H9 (cell line): ENCODE measurements around the gene CFAP119. TPM values are rescaled to one million over a fixed set of nuclear protein-coding genes. Genes with fewer than 3 reads are reported as not detected.

ENCODE experiments used
- DNase-seq: peaks from one replicate; pipeline ENCODE4 v3.0.0-alpha.2; 2017
- H2AFZ ChIP-seq: one replicate; pipeline ENCODE4 v1.6.1; 2013; ENCODE audit warnings: mild to moderate bottlenecking, low read length, control low read depth, moderate library complexity
- H2AK5ac ChIP-seq: 2 replicates; pipeline ENCODE4 v1.6.1; 2013; ENCODE audit warnings: low read length, control low read depth, mixed read lengths; ENCODE audit not compliant: insufficient read length
- H2BK120ac ChIP-seq: one replicate; pipeline ENCODE4 v1.6.1; 2013; ENCODE audit warnings: low read depth, mild to moderate bottlenecking, low read length, control low read depth, inconsistent platforms; ENCODE audit not compliant: poor library complexity, severe bottlenecking
- H2BK12ac ChIP-seq: 2 replicates; pipeline ENCODE4 v1.6.1; 2013; ENCODE audit warnings: low read length, control low read depth, mixed read lengths, low read depth; ENCODE audit not compliant: insufficient read length
- H2BK15ac ChIP-seq: 2 replicates; pipeline ENCODE4 v1.6.1; 2013; ENCODE audit warnings: low read depth, low read length, control low read depth
- H2BK20ac ChIP-seq: one replicate; pipeline ENCODE4 v1.6.1; 2013; ENCODE audit warnings: low read depth, mild to moderate bottlenecking, low read length, control low read depth, inconsistent platforms; ENCODE audit not compliant: poor library complexity, severe bottlenecking
- H2BK5ac ChIP-seq: 2 replicates; pipeline ENCODE4 v1.6.1; 2013; ENCODE audit warnings: low read length, control low read depth, mixed read lengths; ENCODE audit not compliant: insufficient read length
- H3K14ac ChIP-seq: 2 replicates; pipeline ENCODE4 v1.6.1; 2013; ENCODE audit warnings: low read length, control low read depth; ENCODE audit not compliant: insufficient read depth
- H3K18ac ChIP-seq: 2 replicates; pipeline ENCODE4 v1.6.1; 2013; ENCODE audit warnings: low read depth, mild to moderate bottlenecking, mixed read lengths, low read length, control low read depth; ENCODE audit not compliant: insufficient read length
- H3K23ac ChIP-seq: 2 replicates; pipeline ENCODE4 v1.6.1; 2013; ENCODE audit warnings: low read length, control low read depth, mixed read lengths, low read depth; ENCODE audit not compliant: insufficient read length
- H3K23me2 ChIP-seq: 2 replicates; pipeline ENCODE4 v1.6.1; 2013; ENCODE audit warnings: low read depth, mild to moderate bottlenecking, mixed read lengths, low read length, control low read depth; ENCODE audit not compliant: insufficient read length, poor library complexity, severe bottlenecking
- H3K27ac ChIP-seq: 2 replicates; pipeline ENCODE4 v1.5.1; 2013; ENCODE audit warnings: low read length, control low read depth, mixed read lengths, low read depth; ENCODE audit not compliant: insufficient read length
- H3K27me3 ChIP-seq: 2 replicates; pipeline ENCODE4 v1.6.1; 2013; ENCODE audit warnings: low read length, control low read depth, inconsistent platforms; ENCODE audit not compliant: insufficient read depth
- H3K4ac ChIP-seq: 2 replicates; pipeline ENCODE4 v1.6.1; 2013; ENCODE audit warnings: low read depth, mild to moderate bottlenecking, control low read depth, inconsistent platforms, low read length, moderate library complexity
- H3K4me1 ChIP-seq: 2 replicates; pipeline ENCODE4 v1.6.1; 2013; ENCODE audit warnings: low read length, control low read depth, inconsistent platforms; ENCODE audit not compliant: insufficient read depth
- H3K4me2 ChIP-seq: 2 replicates; pipeline ENCODE4 v1.6.1; 2013; ENCODE audit warnings: low read length, control low read depth, mixed read lengths; ENCODE audit not compliant: insufficient read length, insufficient read depth
- H3K56ac ChIP-seq: 2 replicates; pipeline ENCODE4 v1.6.1; 2013; ENCODE audit warnings: low read depth, mild to moderate bottlenecking, mixed read lengths, low read length, control low read depth; ENCODE audit not compliant: insufficient read length
- H3K79me1 ChIP-seq: 2 replicates; pipeline ENCODE4 v1.6.1; 2013; ENCODE audit warnings: low read depth, mild to moderate bottlenecking, moderate library complexity, low read length, control low read depth, inconsistent platforms; ENCODE audit not compliant: insufficient read depth, poor library complexity, severe bottlenecking
- H3K79me2 ChIP-seq: 2 replicates; pipeline ENCODE4 v1.6.1; 2013; ENCODE audit warnings: low read length, control low read depth, inconsistent platforms; ENCODE audit not compliant: insufficient read depth
- H3K9ac ChIP-seq: 2 replicates; pipeline ENCODE4 v1.6.1; 2013; ENCODE audit warnings: low read length, control low read depth, mixed read lengths; ENCODE audit not compliant: insufficient read length; ENCODE audit errors: extremely low read depth
- H3K9me3 ChIP-seq: one replicate; pipeline ENCODE4 v1.6.1; 2013; ENCODE audit warnings: low read depth, low read length, inconsistent platforms; ENCODE audit not compliant: control insufficient read depth
- H3T11ph ChIP-seq: one replicate; pipeline ENCODE4 v1.6.1; 2013; ENCODE audit warnings: mild to moderate bottlenecking, low read length, control low read depth, inconsistent platforms
- H4K20me1 ChIP-seq: one replicate; pipeline ENCODE4 v1.6.1; 2013; ENCODE audit not compliant: control insufficient read depth, insufficient read length, insufficient read depth
- H4K5ac ChIP-seq: 2 replicates; pipeline ENCODE4 v1.6.1; 2013; ENCODE audit warnings: low read depth, mild to moderate bottlenecking, mixed read lengths, low read length, control low read depth; ENCODE audit not compliant: insufficient read length
- H4K8ac ChIP-seq: replicated peaks from 2 replicates; pipeline ENCODE4 v1.6.1; 2013; ENCODE audit warnings: low read length, control low read depth, mixed read lengths, low read depth; ENCODE audit not compliant: insufficient read length
- H4K91ac ChIP-seq: 2 replicates; pipeline ENCODE4 v1.6.1; 2013; ENCODE audit warnings: low read depth, mild to moderate bottlenecking, moderate library complexity, mixed read lengths, low read length, control low read depth; ENCODE audit not compliant: insufficient read length
- H3K27ac Mint-ChIP-seq, 3 experiments: 2 replicates in 2 of 3; 3 replicates in 1 of 3; pipeline ENCODE4 v1.8.0; 2020 to 2021; ENCODE audit warnings: mixed read lengths in 3 of 3, mild to moderate bottlenecking in 1 of 3, moderate library complexity in 1 of 3
- H3K27me3 Mint-ChIP-seq: 2 replicates; pipeline ENCODE4 v1.8.0; 2021; ENCODE audit warnings: low read depth, mild to moderate bottlenecking, moderate library complexity, mixed read lengths
- H3K36me3 Mint-ChIP-seq, 3 experiments: 2 replicates in 2 of 3; 3 replicates in 1 of 3; pipeline ENCODE4 v1.8.0; 2020 to 2021; ENCODE audit warnings: low read depth in 3 of 3, mixed read lengths in 3 of 3; ENCODE audit not compliant: insufficient read depth in 1 of 3
- H3K4me1 Mint-ChIP-seq, 2 experiments: 2 replicates each; pipeline ENCODE4 v1.8.0; 2020; ENCODE audit warnings: mixed read lengths in 2 of 2
- H3K4me3 Mint-ChIP-seq, 2 experiments: 2 replicates in 1 of 2; 3 replicates in 1 of 2; pipeline ENCODE4 v1.8.0; 2020 to 2021; ENCODE audit warnings: mild to moderate bottlenecking in 2 of 2, mixed read lengths in 2 of 2, moderate library complexity in 1 of 2
- H3K9me3 Mint-ChIP-seq, 2 experiments: 2 replicates in 1 of 2; 3 replicates in 1 of 2; pipeline ENCODE4 v1.8.0; 2020; ENCODE audit warnings: mild to moderate bottlenecking in 2 of 2, mixed read lengths in 2 of 2, moderate library complexity in 1 of 2
- WGBS: extraction: QIAGEN DNeasy Blood & Tissue Kit; methylation state at CpG from one replicate; pipeline ENCODE4 v1.1.7; 2013; ENCODE audit warnings: missing lambda C conversion rate, low lambda C conversion rate, mixed read lengths; ENCODE audit not compliant: insufficient read length; ENCODE audit errors: extremely low coverage; 5-methylcytosine and 5-hydroxymethylcytosine counted together
- total RNA-seq: library from RNA; stranded (reverse); gene quantifications from 2 replicates; pipeline ENCODE4 v1.2.1, GENCODE V29; 2021
- TF ChIP-seq, protein P1 (sequence below): fragments of 200-600 bp; sonication (generic); conservative IDR thresholded peaks from 3 replicates; pipeline ENCODE4 v1.8.0; 2021; ENCODE audit warnings: antibody characterized with exemption, mild to moderate bottlenecking

The CFAP119 gene
- total RNA-seq, 1 experiment from 2014 or later = 5.4 TPM

DNA sequence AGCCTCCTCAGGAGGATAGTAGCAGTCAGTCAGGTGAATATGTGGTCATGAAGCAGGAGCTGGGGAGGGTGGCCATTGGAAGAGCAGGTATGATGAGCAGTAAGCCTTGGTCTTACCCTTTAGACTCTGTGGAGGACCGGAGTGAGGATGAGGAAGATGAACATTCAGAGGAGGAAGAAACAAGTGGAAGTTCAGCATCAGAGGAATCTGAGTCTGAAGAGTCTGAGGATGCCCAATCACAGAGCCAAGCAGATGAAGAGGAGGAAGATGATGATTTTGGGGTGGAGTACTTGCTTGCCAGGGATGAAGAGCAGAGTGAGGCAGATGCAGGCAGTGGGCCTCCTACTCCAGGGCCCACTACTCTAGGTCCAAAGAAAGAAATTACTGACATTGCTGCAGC lies 50.1 kb downstream of the CFAP119 start:
- no peak overlapping the region for H2BK20ac ChIP-seq
- no peaks in the 10 kb centered on the region for H3K23me2 ChIP-seq
- DNase-seq = no peak
- no peak overlapping the region for H3K56ac ChIP-seq
- no peak overlapping the region for H3K9ac ChIP-seq
- H3K23ac ChIP-seq = no peak overlapping the region
- H4K8ac ChIP-seq = no peak overlapping the region
- H2BK15ac ChIP-seq = no peak overlapping the region
- Mint-ChIP-seq H3K27ac (no peak overlapping the region), H3K27me3 (no peaks in the 10 kb centered on the region), H3K9me3 (no peaks in the 10 kb centered on the region), H3K4me3 (no peak overlapping the region), H3K4me1 (no peaks in the 10 kb centered on the region), H3K36me3 (peaks cover 73 to 94% (median 87%) of the 10 kb centered on the region in 3 experiments; a peak in 6 of 7 replicates)
- no peak overlapping the region for H2BK12ac ChIP-seq
- no peak overlapping the region for H2AK5ac ChIP-seq
- H3T11ph ChIP-seq = no peak overlapping the region
- H3K18ac ChIP-seq = no peak overlapping the region
- H3K27ac ChIP-seq = no peak overlapping the region
- H3K4me2 ChIP-seq = no peak overlapping the region
- no peak overlapping the region for H4K91ac ChIP-seq
- no peaks in the 10 kb centered on the region for H4K20me1 ChIP-seq
- TF ChIP-seq, protein P1, sequence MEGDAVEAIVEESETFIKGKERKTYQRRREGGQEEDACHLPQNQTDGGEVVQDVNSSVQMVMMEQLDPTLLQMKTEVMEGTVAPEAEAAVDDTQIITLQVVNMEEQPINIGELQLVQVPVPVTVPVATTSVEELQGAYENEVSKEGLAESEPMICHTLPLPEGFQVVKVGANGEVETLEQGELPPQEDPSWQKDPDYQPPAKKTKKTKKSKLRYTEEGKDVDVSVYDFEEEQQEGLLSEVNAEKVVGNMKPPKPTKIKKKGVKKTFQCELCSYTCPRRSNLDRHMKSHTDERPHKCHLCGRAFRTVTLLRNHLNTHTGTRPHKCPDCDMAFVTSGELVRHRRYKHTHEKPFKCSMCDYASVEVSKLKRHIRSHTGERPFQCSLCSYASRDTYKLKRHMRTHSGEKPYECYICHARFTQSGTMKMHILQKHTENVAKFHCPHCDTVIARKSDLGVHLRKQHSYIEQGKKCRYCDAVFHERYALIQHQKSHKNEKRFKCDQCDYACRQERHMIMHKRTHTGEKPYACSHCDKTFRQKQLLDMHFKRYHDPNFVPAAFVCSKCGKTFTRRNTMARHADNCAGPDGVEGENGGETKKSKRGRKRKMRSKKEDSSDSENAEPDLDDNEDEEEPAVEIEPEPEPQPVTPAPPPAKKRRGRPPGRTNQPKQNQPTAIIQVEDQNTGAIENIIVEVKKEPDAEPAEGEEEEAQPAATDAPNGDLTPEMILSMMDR = no peak
- no peak overlapping the region for H2AFZ ChIP-seq
- no peak overlapping the region for H4K5ac ChIP-seq
- no peak overlapping the region for H2BK5ac ChIP-seq
- no peak overlapping the region for H2BK120ac ChIP-seq
- WGBS = no CpG with 5 or more reads among the region's 1 CpG
- H3K79me2 ChIP-seq = no peaks in the 10 kb centered on the region
- no peak overlapping the region for H3K14ac ChIP-seq
- H3K4ac ChIP-seq = no peak overlapping the region
- no peaks in the 10 kb centered on the region for H3K27me3 ChIP-seq
- H3K79me1 ChIP-seq = no peaks in the 10 kb centered on the region
- H3K4me1 ChIP-seq = no peaks in the 10 kb centered on the region
- no peaks in the 10 kb centered on the region for H3K9me3 ChIP-seq
